ENCODE measurements around the gene BPNT1. TPM values are rescaled to one million over a fixed set of nuclear protein-coding genes. Genes with fewer than 3 reads are reported as not detected.
A peak's percentile ranks its signal among the peaks of the same experiment; 100 is the strongest.

Gene BPNT1
- polyA plus RNA-seq, 1 donor from 2014 or later: 47.2 TPM

DNA sequence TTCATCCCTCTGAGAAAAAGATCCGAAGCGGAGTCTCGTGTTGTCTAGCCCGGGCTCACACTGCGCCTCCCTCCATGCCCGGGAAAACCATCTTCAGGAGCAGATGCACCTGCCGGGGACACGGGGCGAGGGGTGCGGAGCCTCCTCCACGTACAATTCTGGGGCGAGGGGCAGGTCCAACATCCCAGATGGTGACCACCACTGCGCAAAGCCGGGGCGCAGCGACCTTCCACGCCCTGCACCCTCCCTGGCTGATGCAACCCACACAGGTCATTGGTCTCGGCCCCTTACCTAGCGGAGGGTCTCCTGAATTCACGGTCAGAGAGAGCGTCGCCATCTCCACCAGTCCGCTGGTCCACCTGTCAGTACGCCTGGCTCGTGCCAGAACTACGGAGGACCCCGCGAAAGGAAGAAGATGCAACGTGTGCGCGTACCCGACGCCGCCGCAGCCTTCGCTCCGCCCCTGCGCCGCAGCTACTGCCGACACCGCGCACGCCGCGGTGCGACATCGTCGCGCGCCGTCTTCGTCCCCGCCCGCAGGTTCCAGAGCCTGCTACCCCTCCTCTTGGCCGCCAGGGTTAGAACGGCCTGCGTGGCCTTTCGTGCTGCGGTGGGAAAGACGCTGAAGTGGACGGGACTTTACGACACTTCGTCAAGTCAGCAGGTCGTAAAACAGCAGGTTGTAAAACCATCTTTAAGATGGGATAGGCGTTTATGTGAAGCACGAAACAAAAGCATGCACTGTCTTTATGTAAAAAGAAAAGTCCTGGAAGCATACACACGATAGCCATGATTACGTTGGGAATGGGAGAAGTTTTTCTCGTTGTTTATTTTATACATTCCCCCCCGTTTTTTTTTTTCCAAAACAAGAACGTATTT lies 43.3 kb downstream of the BPNT1 start, which contains the start of gene EPRS1:
EPRS1 (minus strand) TSS at position 454 of the 879 bp plus-strand sequence; CDS start at position 337, 117 bp downstream.
- H3K9me2 ChIP-seq (ENCODE audit: insufficient read depth, low read length): no peaks in the 10 kb centered on the region
- no peaks in the 10 kb centered on the region for H3K9me3 ChIP-seq (ENCODE audit: low read length)
- no peaks in the 10 kb centered on the region for H4K20me1 ChIP-seq (ENCODE audit: insufficient read depth)
- H3K27ac ChIP-seq (ENCODE audit: low read length): peak within 1 kb of the TSS; percentile 70
- peak within 1 kb of the TSS; percentile 79 for H3K4me3 ChIP-seq (ENCODE audit: low read length)
- no peaks in the 10 kb centered on the region for H3F3A ChIP-seq (ENCODE audit: insufficient read depth, low read length, poor library complexity, severe bottlenecking)
- TF ChIP-seq TAF1 (IDR thresholded peaks at IDR 0.05; ENCODE audit: low read depth) (peak; percentile 63), RAD21 (conservative IDR thresholded peaks at IDR 0.05) (no peak), EZH2 (IDR thresholded peaks at IDR 0.05; ENCODE audit: borderline replicate concordance, insufficient read depth, low read length, poor library complexity, severe bottlenecking) (no peak), SMC3 (conservative IDR thresholded peaks at IDR 0.05; ENCODE audit: poor library complexity) (peak; percentile 34), MXI1 (conservative IDR thresholded peaks at IDR 0.05; ENCODE audit: poor library complexity, severe bottlenecking) (peak; percentile 96), POLR2AphosphoS5 (IDR thresholded peaks at IDR 0.05) (peak; percentile 78), EP300 (conservative IDR thresholded peaks at IDR 0.05; ENCODE audit: poor library complexity, severe bottlenecking) (peak; percentile 81)
- TF ChIP-seq, protein P1, sequence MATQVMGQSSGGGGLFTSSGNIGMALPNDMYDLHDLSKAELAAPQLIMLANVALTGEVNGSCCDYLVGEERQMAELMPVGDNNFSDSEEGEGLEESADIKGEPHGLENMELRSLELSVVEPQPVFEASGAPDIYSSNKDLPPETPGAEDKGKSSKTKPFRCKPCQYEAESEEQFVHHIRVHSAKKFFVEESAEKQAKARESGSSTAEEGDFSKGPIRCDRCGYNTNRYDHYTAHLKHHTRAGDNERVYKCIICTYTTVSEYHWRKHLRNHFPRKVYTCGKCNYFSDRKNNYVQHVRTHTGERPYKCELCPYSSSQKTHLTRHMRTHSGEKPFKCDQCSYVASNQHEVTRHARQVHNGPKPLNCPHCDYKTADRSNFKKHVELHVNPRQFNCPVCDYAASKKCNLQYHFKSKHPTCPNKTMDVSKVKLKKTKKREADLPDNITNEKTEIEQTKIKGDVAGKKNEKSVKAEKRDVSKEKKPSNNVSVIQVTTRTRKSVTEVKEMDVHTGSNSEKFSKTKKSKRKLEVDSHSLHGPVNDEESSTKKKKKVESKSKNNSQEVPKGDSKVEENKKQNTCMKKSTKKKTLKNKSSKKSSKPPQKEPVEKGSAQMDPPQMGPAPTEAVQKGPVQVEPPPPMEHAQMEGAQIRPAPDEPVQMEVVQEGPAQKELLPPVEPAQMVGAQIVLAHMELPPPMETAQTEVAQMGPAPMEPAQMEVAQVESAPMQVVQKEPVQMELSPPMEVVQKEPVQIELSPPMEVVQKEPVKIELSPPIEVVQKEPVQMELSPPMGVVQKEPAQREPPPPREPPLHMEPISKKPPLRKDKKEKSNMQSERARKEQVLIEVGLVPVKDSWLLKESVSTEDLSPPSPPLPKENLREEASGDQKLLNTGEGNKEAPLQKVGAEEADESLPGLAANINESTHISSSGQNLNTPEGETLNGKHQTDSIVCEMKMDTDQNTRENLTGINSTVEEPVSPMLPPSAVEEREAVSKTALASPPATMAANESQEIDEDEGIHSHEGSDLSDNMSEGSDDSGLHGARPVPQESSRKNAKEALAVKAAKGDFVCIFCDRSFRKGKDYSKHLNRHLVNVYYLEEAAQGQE (IDR thresholded peaks at IDR 0.05; ENCODE audit: borderline replicate concordance): peak; percentile 30
- TF ChIP-seq, protein P2, sequence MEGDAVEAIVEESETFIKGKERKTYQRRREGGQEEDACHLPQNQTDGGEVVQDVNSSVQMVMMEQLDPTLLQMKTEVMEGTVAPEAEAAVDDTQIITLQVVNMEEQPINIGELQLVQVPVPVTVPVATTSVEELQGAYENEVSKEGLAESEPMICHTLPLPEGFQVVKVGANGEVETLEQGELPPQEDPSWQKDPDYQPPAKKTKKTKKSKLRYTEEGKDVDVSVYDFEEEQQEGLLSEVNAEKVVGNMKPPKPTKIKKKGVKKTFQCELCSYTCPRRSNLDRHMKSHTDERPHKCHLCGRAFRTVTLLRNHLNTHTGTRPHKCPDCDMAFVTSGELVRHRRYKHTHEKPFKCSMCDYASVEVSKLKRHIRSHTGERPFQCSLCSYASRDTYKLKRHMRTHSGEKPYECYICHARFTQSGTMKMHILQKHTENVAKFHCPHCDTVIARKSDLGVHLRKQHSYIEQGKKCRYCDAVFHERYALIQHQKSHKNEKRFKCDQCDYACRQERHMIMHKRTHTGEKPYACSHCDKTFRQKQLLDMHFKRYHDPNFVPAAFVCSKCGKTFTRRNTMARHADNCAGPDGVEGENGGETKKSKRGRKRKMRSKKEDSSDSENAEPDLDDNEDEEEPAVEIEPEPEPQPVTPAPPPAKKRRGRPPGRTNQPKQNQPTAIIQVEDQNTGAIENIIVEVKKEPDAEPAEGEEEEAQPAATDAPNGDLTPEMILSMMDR (IDR thresholded peaks at IDR 0.05; ENCODE audit: poor library complexity, severe bottlenecking): peak; percentile 95
- no peaks in the 10 kb centered on the region for H3K27me3 ChIP-seq (ENCODE audit: insufficient read depth, low read depth, low read length)
- peak within 1 kb of the TSS; percentile 79 for H2AFZ ChIP-seq (ENCODE audit: low read depth, low read length)
- H3K9ac ChIP-seq (ENCODE audit: low read length): peak within 1 kb of the TSS; percentile 76
- H3K4me2 ChIP-seq (ENCODE audit: low read length): peak within 1 kb of the TSS; percentile 86
- no peaks in the 10 kb centered on the region for H3K36me3 ChIP-seq (ENCODE audit: insufficient read depth, low read length)
- H3K79me2 ChIP-seq (replicated peaks; ENCODE audit: insufficient read depth, low read length): peaks cover 23% of the 10 kb centered on the region

DNA sequence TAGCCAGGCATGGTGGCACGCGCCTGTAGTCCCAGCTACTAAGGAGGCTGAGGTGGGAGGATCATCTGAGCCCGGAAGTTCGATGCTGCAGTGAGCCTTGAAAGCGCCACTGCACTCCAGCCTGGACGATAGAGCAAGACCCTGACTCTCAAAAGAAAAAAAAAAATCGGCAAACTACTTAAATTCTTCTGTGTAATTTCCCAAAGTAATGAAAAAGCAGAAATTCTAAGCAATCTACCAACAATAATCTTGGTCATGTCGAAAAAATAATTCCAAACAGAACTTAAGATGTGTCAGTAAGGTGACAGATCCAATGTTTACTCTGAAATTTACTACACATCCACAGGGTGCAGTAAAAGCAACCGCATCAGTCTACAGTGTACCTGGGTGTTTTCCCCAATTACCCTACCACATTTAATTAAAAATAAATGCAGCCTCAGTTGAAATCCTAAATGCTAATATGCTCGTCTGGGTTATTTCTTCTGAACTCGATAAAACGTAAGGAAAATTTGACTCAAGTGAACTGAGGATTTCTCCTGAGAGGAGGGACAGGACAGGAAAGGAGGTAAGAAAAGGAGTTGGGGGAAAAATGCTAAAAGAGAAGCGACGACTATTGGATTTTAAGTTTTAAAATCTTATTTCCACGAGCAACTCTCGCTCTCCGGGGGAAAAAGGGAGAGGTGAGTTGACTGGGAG lies 44.1 kb downstream of the BPNT1 start:
- H2AFZ ChIP-seq (ENCODE audit: low read depth, low read length): peak overlapping the region; percentile 79

More for the DNA sequence above, 44.1 kb downstream of the BPNT1 start:
- H3K9me3 ChIP-seq (ENCODE audit: low read length): no peaks in the 10 kb centered on the region
- peaks cover 23% of the 10 kb centered on the region for H3K79me2 ChIP-seq (replicated peaks; ENCODE audit: insufficient read depth, low read length)
- TF ChIP-seq TAF1 (IDR thresholded peaks at IDR 0.05; ENCODE audit: low read depth) (no peak), EP300 (conservative IDR thresholded peaks at IDR 0.05; ENCODE audit: poor library complexity, severe bottlenecking) (no peak), SMC3 (conservative IDR thresholded peaks at IDR 0.05; ENCODE audit: poor library complexity) (no peak), RAD21 (conservative IDR thresholded peaks at IDR 0.05) (no peak), POLR2AphosphoS5 (IDR thresholded peaks at IDR 0.05) (no peak), EZH2 (IDR thresholded peaks at IDR 0.05; ENCODE audit: borderline replicate concordance, insufficient read depth, low read length, poor library complexity, severe bottlenecking) (no peak)
- TF ChIP-seq, protein P2 (IDR thresholded peaks at IDR 0.05; ENCODE audit: poor library complexity, severe bottlenecking): no peak
- TF ChIP-seq, protein P1 (IDR thresholded peaks at IDR 0.05; ENCODE audit: borderline replicate concordance): no peak
- H3K4me2 ChIP-seq (ENCODE audit: low read length): peak overlapping the region; percentile 86
- H3K4me3 ChIP-seq (ENCODE audit: low read length): peak overlapping the region; percentile 79
- H4K20me1 ChIP-seq (ENCODE audit: insufficient read depth): no peaks in the 10 kb centered on the region
- H3K36me3 ChIP-seq (ENCODE audit: insufficient read depth, low read length): no peaks in the 10 kb centered on the region
- H3K9ac ChIP-seq (ENCODE audit: low read length): peak overlapping the region; percentile 76
- H3K27ac ChIP-seq (ENCODE audit: low read length): peak overlapping the region; percentile 70
- no peaks in the 10 kb centered on the region for H3K27me3 ChIP-seq (ENCODE audit: insufficient read depth, low read depth, low read length)
- H3F3A ChIP-seq (ENCODE audit: insufficient read depth, low read length, poor library complexity, severe bottlenecking): no peaks in the 10 kb centered on the region
- H3K9me2 ChIP-seq (ENCODE audit: insufficient read depth, low read length): no peaks in the 10 kb centered on the region

All from neural cell (in vitro differentiated cells).